ENCODE measurements around the gene TMEM115. TPM values are rescaled to one million over a fixed set of nuclear protein-coding genes. Genes with fewer than 3 reads are reported as not detected.
A peak's percentile ranks its signal among the peaks of the same experiment; 100 is the strongest.

The TMEM115 gene
- total and polyA plus RNA-seq, 2 of the 4 experiments (the other 2 are of a cell fraction), result 35.3 to 47.3 TPM

GRCh38 chr3:50322115-50322385 is 37.3 kb downstream of the TMEM115 start:
- Histone ChIP-seq H3K27me3 (ENCODE audit: control insufficient read depth, insufficient read depth, low read length) (no peaks in the 10 kb centered on the region), H3K56ac (ENCODE audit: extremely low read depth, insufficient read depth, low read length) (no peak overlapping the region), H4K20me1 (ENCODE audit: insufficient read depth, low read length) (peaks cover 8% of the 10 kb centered on the region; the same call in 1 of the 2 replicates), H2AK5ac (ENCODE audit: low read depth, low read length) (peak overlapping the region; percentile 87; the same call in 1 of the 2 replicates), H3K4me1 (ENCODE audit: control insufficient read depth, insufficient read depth, low read length) (peaks cover 25% of the 10 kb centered on the region), H4K8ac (ENCODE audit: low read depth in 2 of 2, low read length in 2 of 2) (peak overlapping the region; percentile 87 to 96; a peak in 2 of 4 replicates), H3K4me3 (ENCODE audit: insufficient read depth, low read depth, low read length) (peak overlapping the region; percentile 58), H3K4ac (ENCODE audit: low read depth, low read length) (peak overlapping the region; percentile 66), H2BK5ac (ENCODE audit: low read depth, low read length, poor library complexity, severe bottlenecking) (peak overlapping the region; percentile 53), H3K23ac (ENCODE audit: low read depth, low read length) (peak overlapping the region; percentile 35; the same call in 1 of the 2 replicates), H3K36me3 (ENCODE audit: control insufficient read depth, insufficient read depth, low read length) (peaks cover 31% of the 10 kb centered on the region), H3K4me2 (ENCODE audit: low read depth, low read length) (peak overlapping the region; percentile 67), H3K18ac (ENCODE audit: low read depth, low read length) (no peak overlapping the region), H3K14ac (replicated peaks; ENCODE audit: low read depth, low read length) (no peak overlapping the region), H2BK20ac (ENCODE audit: low read depth, low read length) (no peak overlapping the region), H2AFZ (replicated peaks; ENCODE audit: low read length, poor library complexity) (peak overlapping the region; percentile 95), H2AK9ac (replicated peaks; ENCODE audit: low read depth, low read length, poor library complexity) (peak overlapping the region; percentile 93), H3K9me3 (ENCODE audit: control insufficient read depth, insufficient read depth, low read length) (no peaks in the 10 kb centered on the region), H3K9ac (ENCODE audit: low read depth, low read length) (peak overlapping the region; percentile 16), H2BK15ac (ENCODE audit: low read depth, low read length) (no peak overlapping the region), H4K5ac (ENCODE audit: low read depth, low read length) (peak overlapping the region; percentile 95), H4K91ac (ENCODE audit: insufficient read depth, low read depth, low read length) (peak overlapping the region; percentile 58; the same call in 1 of the 2 replicates), H2BK120ac (ENCODE audit: low read depth, low read length) (no peak overlapping the region), H3K79me1 (ENCODE audit: low read depth in 1 of 2, low read length in 2 of 2) (peaks cover 31 to 57% of the 10 kb centered on the region in 2 experiments), H3K27ac (ENCODE audit: insufficient read depth, low read length) (peak overlapping the region; percentile 98), H3K9me1 (ENCODE audit: insufficient read depth, low read length) (peaks cover 12% of the 10 kb centered on the region)
- POLR2A ChIA-PET (ENCODE audit: unreplicated experiment), result no interaction called here
- ATAC-seq (ENCODE audit: low read depth) (no peak), DNase-seq (no peak)
- WGBS, 2 experiments (ENCODE audit: extremely low coverage in 2 of 2, insufficient read length in 1 of 2), result 31% methylated on average over 4 of the region's 14 CpGs; no CpG with 5 or more reads in 1 of the 2 experiments
- dilution Hi-C loops (cut with HindIII; ENCODE audit: low sequenced_read_pairs, unreplicated experiment), result no loop called here
- intact Hi-C loops (cut with micrococcal nuclease), result loop anchor here (5.0 kb wide), 1 partner anchor 60 kb away; no protein-coding TSS in a partner anchor
- CTCF ChIA-PET, result no interaction called here
- TF ChIP-seq CTCF (conservative IDR thresholded peaks at IDR 0.05; ENCODE audit: low read depth, low read length) (no peak), RFX5 (IDR thresholded peaks at IDR 0.05; ENCODE audit: low read depth, low read length) (no peak), FOS (IDR thresholded peaks at IDR 0.05; ENCODE audit: low read depth, low read length) (no peak), RAD21 (IDR thresholded peaks at IDR 0.05; ENCODE audit: low read length) (no peak), MAZ (IDR thresholded peaks at IDR 0.05; ENCODE audit: borderline replicate concordance, low read depth, low read length) (no peak), POLR2A (IDR thresholded peaks at IDR 0.05; ENCODE audit: low read depth, low read length) (no peak), BHLHE40 (IDR thresholded peaks at IDR 0.05; ENCODE audit: low read depth, low read length) (no peak), SMC3 (IDR thresholded peaks at IDR 0.05; ENCODE audit: low read depth, low read length) (no peak), RCOR1 (IDR thresholded peaks at IDR 0.05; ENCODE audit: insufficient replicate concordance, low read length) (no peak), CHD1 (IDR thresholded peaks at IDR 0.05; ENCODE audit: low read depth, low read length) (no peak), CEBPB (IDR thresholded peaks at IDR 0.05; ENCODE audit: low read depth, low read length) (no peak), USF2 (IDR thresholded peaks at IDR 0.05; ENCODE audit: low read depth, low read length) (no peak)
- in situ Hi-C loops (cut with MboI; ENCODE audit: low sequenced_read_pairs), result no loop called here
- no TSS peak for BruUV-seq (replicated peaks)
